Measurements from ENCODE around the gene MGRN1.

The MGRN1 gene

GRCh38 chr16:4618645-4619418, 5.8 kb upstream of the MGRN1 start:
- H3F3A ChIP-seq (ENCODE audit: insufficient read depth, low read length) = peaks cover 17% of the 10 kb centered on the region; the same call in 1 of the 2 replicates
- no peak overlapping the region for H3K9ac ChIP-seq (ENCODE audit: low read length)
- H3K36me3 ChIP-seq (replicated peaks; ENCODE audit: insufficient read depth, low read length) = no peaks in the 10 kb centered on the region
- H3K27ac ChIP-seq (ENCODE audit: low read length) = no peak overlapping the region
- peaks cover 13% of the 10 kb centered on the region for H3K4me1 ChIP-seq (ENCODE audit: low read length)
- no peak overlapping the region for H3K4me2 ChIP-seq (ENCODE audit: low read depth, low read length)
- H3K9me3 ChIP-seq (replicated peaks; ENCODE audit: insufficient read depth, low read length) = no peaks in the 10 kb centered on the region
- H2AFZ ChIP-seq (ENCODE audit: low read length) = no peak overlapping the region
- no peaks in the 10 kb centered on the region for H4K20me1 ChIP-seq (ENCODE audit: insufficient read depth, low read length)
- no peaks in the 10 kb centered on the region for H3K9me2 ChIP-seq (replicated peaks; ENCODE audit: insufficient read depth, low read length)
- peaks cover 4% of the 10 kb centered on the region for H3K79me2 ChIP-seq (ENCODE audit: low read length)
- no peak overlapping the region for H3K4me3 ChIP-seq (ENCODE audit: low read length)
- DNase-seq = no peak
- no peak for TF ChIP-seq CTCF (IDR thresholded peaks at IDR 0.05; ENCODE audit: low read length)
- TF ChIP-seq EZH2phosphoT487 (IDR thresholded peaks at IDR 0.05; ENCODE audit: low read length) = no peak
- H3K27me3 ChIP-seq (replicated peaks; ENCODE audit: insufficient read depth, low read length) = no peaks in the 10 kb centered on the region

DNA sequence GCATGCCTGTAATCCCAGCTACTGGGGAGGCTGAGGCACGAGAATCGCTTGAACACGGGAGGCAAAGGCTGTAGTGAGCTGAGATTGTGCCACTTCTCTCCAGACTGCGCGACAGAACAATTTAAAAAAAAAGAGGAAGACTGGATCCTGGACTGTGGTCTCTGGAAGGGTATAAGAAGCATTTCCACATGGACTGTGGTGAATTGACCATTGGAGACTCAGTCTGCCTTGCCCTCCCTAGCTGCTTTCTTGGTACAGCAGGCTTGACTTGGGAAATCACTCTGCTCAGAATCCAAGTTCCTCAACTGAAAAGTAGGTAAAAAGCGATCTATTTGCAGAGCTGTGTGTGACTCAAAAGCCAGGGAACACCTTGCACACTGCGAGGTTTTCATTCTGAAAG, 1.0 kb upstream of the MGRN1 start:
- no peak for DNase-seq
- H3K9ac ChIP-seq (ENCODE audit: low read length) = no peak overlapping the region
- no peak for TF ChIP-seq CTCF (IDR thresholded peaks at IDR 0.05; ENCODE audit: low read length)
- TF ChIP-seq EZH2 (optimal IDR thresholded peaks at IDR 0.05; ENCODE audit: low read depth, low read length) = no peak
- no peak for TF ChIP-seq EZH2phosphoT487 (IDR thresholded peaks at IDR 0.05; ENCODE audit: low read length)
- H3K27ac ChIP-seq (ENCODE audit: low read length) = no peak overlapping the region
- no peaks in the 10 kb centered on the region for H3K9me3 ChIP-seq (replicated peaks; ENCODE audit: insufficient read depth, low read length)
- H2AFZ ChIP-seq (ENCODE audit: low read length) = 0 out of 2 replicates have a peak overlapping the region, but pooled peaks have one; percentile 74
- H3K4me3 ChIP-seq (ENCODE audit: low read length) = peak overlapping the region; percentile 61; the same call in 1 of the 2 replicates
- H3K27me3 ChIP-seq (replicated peaks; ENCODE audit: insufficient read depth, low read length) = no peaks in the 10 kb centered on the region
- no peaks in the 10 kb centered on the region for H3K9me2 ChIP-seq (replicated peaks; ENCODE audit: insufficient read depth, low read length)
- H3K4me2 ChIP-seq (ENCODE audit: low read depth, low read length) = peak overlapping the region; percentile 58; the same call in 1 of the 2 replicates
- H3K36me3 ChIP-seq (replicated peaks; ENCODE audit: insufficient read depth, low read length) = no peaks in the 10 kb centered on the region
- peaks cover 35% of the 10 kb centered on the region for H3K79me2 ChIP-seq (ENCODE audit: low read length)
- peaks cover 14% of the 10 kb centered on the region; the same call in 1 of the 2 replicates for H3K4me1 ChIP-seq (ENCODE audit: low read length)
- no peaks in the 10 kb centered on the region; the same call in 1 of the 2 replicates for H3F3A ChIP-seq (ENCODE audit: insufficient read depth, low read length)
- peaks cover 9% of the 10 kb centered on the region; the same call in 1 of the 2 replicates for H4K20me1 ChIP-seq (ENCODE audit: insufficient read depth, low read length)

DNA sequence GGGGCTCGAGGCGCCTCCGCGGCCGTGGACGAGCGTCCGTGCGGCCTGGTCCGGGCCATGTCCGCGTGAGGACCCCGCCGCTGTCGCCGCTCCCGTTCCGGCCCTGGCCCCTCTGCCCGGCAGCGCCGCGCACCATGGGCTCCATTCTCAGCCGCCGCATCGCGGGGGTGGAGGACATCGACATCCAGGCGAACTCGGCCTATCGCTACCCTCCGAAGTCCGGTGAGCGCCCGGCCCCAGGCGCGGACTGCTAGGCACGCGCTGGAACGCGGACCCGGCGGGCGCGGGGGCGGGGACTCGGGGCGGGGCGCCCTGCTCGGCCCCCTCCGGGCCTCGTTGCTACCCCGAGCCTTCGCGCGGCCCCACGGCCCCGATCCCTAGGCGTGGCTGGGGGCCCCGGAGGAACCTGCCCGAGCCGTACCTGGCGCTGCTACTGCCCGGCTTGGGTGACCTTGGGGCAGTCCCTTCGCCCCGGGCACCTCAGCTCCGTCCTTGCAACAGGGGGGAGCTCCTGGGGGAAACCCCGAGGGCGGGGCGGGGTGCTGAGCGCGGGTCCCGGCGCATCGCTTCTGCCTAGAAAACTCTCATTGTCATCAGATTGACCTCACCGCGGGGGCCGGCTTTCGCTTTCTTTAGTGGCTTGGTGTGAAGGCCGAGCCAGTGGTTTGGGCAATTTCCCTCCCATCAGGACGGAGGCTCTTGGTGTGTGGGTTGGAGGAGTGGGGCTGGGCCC, 367 bp downstream of the MGRN1 start:
- DNase-seq = peak; percentile 90
- H3F3A ChIP-seq (ENCODE audit: insufficient read depth, low read length) = no peaks in the 10 kb centered on the region; the same call in 1 of the 2 replicates
- peak overlapping the region; percentile 35; the same call in 1 of the 2 replicates for H2AFZ ChIP-seq (ENCODE audit: low read length)

More for the DNA sequence above, 367 bp downstream of the MGRN1 start:
- H3K36me3 ChIP-seq (replicated peaks; ENCODE audit: insufficient read depth, low read length) = no peaks in the 10 kb centered on the region
- peaks cover 14% of the 10 kb centered on the region; the same call in 1 of the 2 replicates for H3K4me1 ChIP-seq (ENCODE audit: low read length)
- H3K27me3 ChIP-seq (replicated peaks; ENCODE audit: insufficient read depth, low read length) = no peaks in the 10 kb centered on the region
- H3K4me2 ChIP-seq (ENCODE audit: low read depth, low read length) = peak overlapping the region; percentile 83
- H3K27ac ChIP-seq (ENCODE audit: low read length) = peak overlapping the region; percentile 77; the same call in 1 of the 2 replicates
- H3K9ac ChIP-seq (ENCODE audit: low read length) = peak overlapping the region; percentile 91
- no peaks in the 10 kb centered on the region for H3K9me3 ChIP-seq (replicated peaks; ENCODE audit: insufficient read depth, low read length)
- peaks cover 9% of the 10 kb centered on the region; the same call in 1 of the 2 replicates for H4K20me1 ChIP-seq (ENCODE audit: insufficient read depth, low read length)
- H3K79me2 ChIP-seq (ENCODE audit: low read length) = peaks cover 49% of the 10 kb centered on the region
- peak overlapping the region; percentile 81 for H3K4me3 ChIP-seq (ENCODE audit: low read length)
- no peaks in the 10 kb centered on the region for H3K9me2 ChIP-seq (replicated peaks; ENCODE audit: insufficient read depth, low read length)
- TF ChIP-seq EZH2phosphoT487 (IDR thresholded peaks at IDR 0.05; ENCODE audit: low read length) (no peak), EZH2 (optimal IDR thresholded peaks at IDR 0.05; ENCODE audit: low read depth, low read length) (no peak), CTCF (IDR thresholded peaks at IDR 0.05; ENCODE audit: low read length) (no peak)

Data from MM.1S (cell line).